Adrenal gland (tissue), 12 donors: ENCODE data around the gene ADCY1. TPM values are rescaled to one million over a fixed set of nuclear protein-coding genes. Genes with fewer than 3 reads are reported as not detected.

Experiments
- DNase-seq, 7 donors: peaks; one replicate each; pipeline ENCODE4 v3.0.0-alpha.2; 2019 to 2020
- H3K27ac ChIP-seq, 5 donors: fragments of 200-600 bp; sonication (generic) in 4 of 5; 1 replicate in 3 of 5; 2 replicates in 2 of 5; pipeline versions ENCODE4 v1.5.1 to v1.8.0; 2016 to 2020; ENCODE audit warnings: mild to moderate bottlenecking in 1 of 5
- H3K27me3 ChIP-seq: fragments of 200-600 bp; 2 replicates; pipeline ENCODE4 v1.8.0; 2021
- H3K36me3 ChIP-seq, 2 donors: fragments of 200-600 bp; replicated peaks in 1 of 2; 1 replicate in 1 of 2; 2 replicates in 1 of 2; pipeline versions ENCODE4 v1.5.1 to v1.8.0; 2018 to 2022
- H3K4me1 ChIP-seq, 2 donors: fragments of 200-600 bp; replicated peaks in 1 of 2; 1 replicate in 1 of 2; 2 replicates in 1 of 2; pipeline versions ENCODE4 v1.5.1 to v1.8.0; 2018 to 2021
- H3K4me3 ChIP-seq, 4 donors: fragments of 200-600 bp; sonication (generic) in 3 of 4; one replicate each; pipeline ENCODE4 v1.5.1; 2016 to 2018
- H3K9me3 ChIP-seq, 3 donors: fragments of 200-600 bp; sonication (generic) in 1 of 3; replicated peaks in 1 of 3; 1 replicate in 2 of 3; 2 replicates in 1 of 3; pipeline versions ENCODE4 v1.5.1 to v1.8.0; 2016 to 2021
- POLR2A ChIP-seq, 2 donors: fragments of 450-650 bp; IDR thresholded peaks; one replicate each; pipeline ENCODE4 v1.6.1; 2017; ENCODE audit warnings: antibody characterized with exemption in 2 of 2, mild to moderate bottlenecking in 2 of 2, moderate library complexity in 1 of 2
- WGBS, 4 donors: extraction: QIAGEN DNeasy Blood & Tissue Kit in 2 of 4; methylation state at CpG; one replicate each; pipeline versions ENCODE4 v1.1.5 to v1.1.7; 2013 to 2017; 5-methylcytosine and 5-hydroxymethylcytosine counted together
- intact Hi-C, 2 donors: fragments of 100-400 bp; cut with DNase I; formaldehyde crosslinking; loops; one replicate each; pipeline versions ENCODE4 v1.14.1 to v1.15.0; 2022 to 2023
- polyA plus RNA-seq, 3 donors: library from polyadenylated mRNA; stranded (reverse); fragments of 200-250 nt in 2 of 3; fragments of 350-450 nt in 1 of 3; fragmentation: Illumina TruSeq in 1 of 3; extraction: RNeasy Lipid Tissue Mini Kit (QIAGEN cat#74804) in 1 of 3; gene quantifications; one replicate each; pipeline ENCODE4 v1.2.3, GENCODE V29; 2013 to 2014
- total RNA-seq, 9 donors: library from RNA; depleted of rRNA in 4 of 9; stranded (reverse); fragments of >200 nt in 4 of 9; fragments of 120-200 nt in 1 of 9; fragmentation: NEBNext Ultra II Directional in 1 of 9; extraction: Animal tissue kit (Norgen Biotek cat#: 25700) in 1 of 9; gene quantifications; one replicate each; pipeline versions ENCODE4 v1.1.0 to v1.2.4, GENCODE V29; 2013 to 2023
- TF ChIP-seq, protein P1 (sequence below), 6 experiments: fragments of 450-650 bp in 4 of 6; fragments of 200-600 bp in 2 of 6; sonication (generic) in 1 of 6; IDR thresholded peaks; 1 replicate in 5 of 6; 2 replicates in 1 of 6; pipeline versions ENCODE4 v1.5.1 to v1.8.0; 2016 to 2021; ENCODE audit warnings: antibody characterized with exemption in 6 of 6, mild to moderate bottlenecking in 2 of 6, moderate library complexity in 1 of 6
- donor health status: healthy with polysubstance abuse.
- donor health status: Bipolar disorder and iron deficiency.
- donor health status: DM: yes; HTN: yes; CAD: no.
- donor health status: DM: no; HTN: no; CAD: no.
- donor health status: DM: no; HTN: no; CAD: no.
- donor health status: DM: yes; HTN: yes; CAD: no.

The ADCY1 gene
- total and polyA plus RNA-seq, 12 donors: 0.88 to 9.5 (median 4.2) TPM

- TF ChIP-seq, protein P1, sequence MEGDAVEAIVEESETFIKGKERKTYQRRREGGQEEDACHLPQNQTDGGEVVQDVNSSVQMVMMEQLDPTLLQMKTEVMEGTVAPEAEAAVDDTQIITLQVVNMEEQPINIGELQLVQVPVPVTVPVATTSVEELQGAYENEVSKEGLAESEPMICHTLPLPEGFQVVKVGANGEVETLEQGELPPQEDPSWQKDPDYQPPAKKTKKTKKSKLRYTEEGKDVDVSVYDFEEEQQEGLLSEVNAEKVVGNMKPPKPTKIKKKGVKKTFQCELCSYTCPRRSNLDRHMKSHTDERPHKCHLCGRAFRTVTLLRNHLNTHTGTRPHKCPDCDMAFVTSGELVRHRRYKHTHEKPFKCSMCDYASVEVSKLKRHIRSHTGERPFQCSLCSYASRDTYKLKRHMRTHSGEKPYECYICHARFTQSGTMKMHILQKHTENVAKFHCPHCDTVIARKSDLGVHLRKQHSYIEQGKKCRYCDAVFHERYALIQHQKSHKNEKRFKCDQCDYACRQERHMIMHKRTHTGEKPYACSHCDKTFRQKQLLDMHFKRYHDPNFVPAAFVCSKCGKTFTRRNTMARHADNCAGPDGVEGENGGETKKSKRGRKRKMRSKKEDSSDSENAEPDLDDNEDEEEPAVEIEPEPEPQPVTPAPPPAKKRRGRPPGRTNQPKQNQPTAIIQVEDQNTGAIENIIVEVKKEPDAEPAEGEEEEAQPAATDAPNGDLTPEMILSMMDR (IDR thresholded peaks at IDR 0.05): no peak
- no peak for TF ChIP-seq POLR2A (IDR thresholded peaks at IDR 0.05)
- peak in 1 of 7 donors; percentile 21 for DNase-seq
- no peaks in the 10 kb centered on the region for H3K36me3 ChIP-seq
- no peak overlapping the region for H3K4me3 ChIP-seq
- intact Hi-C loops: no loop called here
- H3K27ac ChIP-seq: no peak overlapping the region
- WGBS, 4 donors: 85 to 88% (median 87%) methylated on average over 5 to 6 of the region's 6 CpGs
- H3K27me3 ChIP-seq: no peaks in the 10 kb centered on the region
- H3K9me3 ChIP-seq: no peaks in the 10 kb centered on the region
- H3K4me1 ChIP-seq: no peaks in the 10 kb centered on the region
These were observed 86.2 kb downstream of the ADCY1 start for GRCh38 chr7:45660201-45660900.

- no peak for TF ChIP-seq POLR2A (IDR thresholded peaks at IDR 0.05)
- TF ChIP-seq, protein P1 (IDR thresholded peaks at IDR 0.05): no peak
- Histone ChIP-seq H3K27me3 (no peaks in the 10 kb centered on the region), H3K4me1 (no peaks in the 10 kb centered on the region), H3K27ac (no peak overlapping the region), H3K36me3 (no peaks in the 10 kb centered on the region), H3K4me3 (no peak overlapping the region), H3K9me3 (no peaks in the 10 kb centered on the region)
- intact Hi-C loops: no loop called here
- no peak for DNase-seq
- 72 to 91% (median 77%) methylated on average over 1 of the region's 1 CpG for WGBS, 4 donors
These were observed 86.7 kb downstream of the ADCY1 start for GRCh38 chr7:45660901-45661211.

- intact Hi-C loops: no loop called here
- no peak for TF ChIP-seq POLR2A (IDR thresholded peaks at IDR 0.05)
- TF ChIP-seq, protein P1 (IDR thresholded peaks at IDR 0.05): no peak
- no peaks in the 10 kb centered on the region for H3K36me3 ChIP-seq
- WGBS, 4 donors: 87 to 94% (median 92%) methylated on average over 16 of the region's 16 CpGs
- H3K4me1 ChIP-seq: no peaks in the 10 kb centered on the region
- peak in 2 of 7 donors; percentile 12 to 23 for DNase-seq
- no peak overlapping the region for H3K4me3 ChIP-seq
- H3K9me3 ChIP-seq: no peaks in the 10 kb centered on the region
- H3K27me3 ChIP-seq: no peaks in the 10 kb centered on the region
- H3K27ac ChIP-seq: no peak overlapping the region
These were observed 87.3 kb downstream of the ADCY1 start for GRCh38 chr7:45661302-45661995.

DNA sequence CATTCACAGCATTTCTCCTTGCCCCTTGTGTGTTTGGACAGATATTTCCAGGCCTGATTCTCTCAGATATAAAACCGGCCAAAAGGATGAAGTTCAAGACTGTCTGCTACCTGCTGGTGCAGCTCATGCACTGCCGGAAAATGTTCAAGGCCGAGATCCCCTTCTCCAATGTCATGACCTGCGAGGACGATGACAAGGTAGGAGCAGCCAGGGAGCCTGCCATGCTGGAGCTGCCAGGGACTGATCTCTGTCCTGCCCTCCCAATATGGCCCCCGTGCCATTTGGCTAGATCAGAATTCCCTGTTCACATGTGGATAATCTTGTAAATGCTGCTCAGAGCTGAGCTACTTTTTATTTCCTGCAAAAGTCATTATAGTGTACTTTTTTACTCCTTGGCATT, 87.8 kb downstream of the ADCY1 start:
- Histone ChIP-seq H3K27me3 (no peaks in the 10 kb centered on the region), H3K27ac (no peak overlapping the region), H3K36me3 (no peaks in the 10 kb centered on the region), H3K9me3 (no peaks in the 10 kb centered on the region), H3K4me3 (no peak overlapping the region), H3K4me1 (no peaks in the 10 kb centered on the region)
- WGBS, 4 donors: 49 to 89% (median 79%) methylated on average over 2 to 6 of the region's 6 CpGs
- peak in 1 of 7 donors; percentile 13 for DNase-seq
- intact Hi-C loops: no loop called here
- TF ChIP-seq POLR2A (IDR thresholded peaks at IDR 0.05): no peak
- TF ChIP-seq, protein P1 (IDR thresholded peaks at IDR 0.05): no peak
